Activated T-cell treated with anti-CD3 and anti-CD28 coated beads, Interleukin-2, amount 50 U/mL, for 1 hour (primary cell): Measurements from ENCODE around the gene PLS3.
"Not testable (repeated sequence)": the region's sequence is repeated elsewhere in the genome, so short reads cannot be mapped to it uniquely, and the experiment has no call there.

Experiments used
- DNase-seq: peaks from one replicate; pipeline ENCODE4 v3.0.0-alpha.2; 2020

PLS3 gene

GRCh38 chrX:115616943-115617563 lies 56.1 kb downstream of the PLS3 start:
- no peak for DNase-seq

DNA sequence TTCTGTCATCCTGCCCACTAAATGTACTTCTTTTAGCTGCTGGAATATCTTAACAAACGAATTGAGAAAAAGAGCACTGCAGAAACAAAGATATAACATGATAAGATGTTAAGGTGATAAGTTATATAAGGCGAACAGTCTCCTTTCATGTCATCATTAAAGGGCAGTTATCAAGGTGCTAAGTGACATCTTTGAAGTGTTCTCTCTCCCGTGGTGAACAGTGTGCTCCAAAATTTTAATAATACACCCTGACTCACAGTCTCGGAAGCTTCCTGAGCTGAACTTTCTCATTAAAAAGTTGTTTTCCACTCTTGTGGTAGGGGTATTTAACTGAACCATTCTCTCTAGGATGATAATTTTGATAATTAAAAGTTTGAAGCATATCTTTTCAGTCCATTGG lies 61.6 kb downstream of the PLS3 start:
- DNase-seq = no peak

DNA sequence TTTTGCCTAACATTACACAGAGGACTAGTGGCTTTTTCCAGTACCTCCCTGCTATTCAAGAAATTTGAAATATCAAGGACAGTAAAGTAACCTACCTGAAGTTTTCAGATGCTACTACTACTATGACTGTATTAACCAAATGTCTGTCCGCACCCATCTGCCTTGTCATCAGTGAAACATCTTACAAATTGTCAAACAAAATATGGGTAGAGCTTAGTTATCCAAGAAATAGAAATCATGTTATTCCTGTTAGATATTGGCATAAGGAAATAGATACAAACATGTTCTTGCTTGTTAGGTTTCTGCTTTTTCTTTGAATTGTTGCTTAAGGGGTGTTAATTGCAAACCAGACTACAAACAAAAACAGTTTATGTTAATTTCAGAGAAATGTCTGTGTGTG lies 63.9 kb downstream of the PLS3 start:
- DNase-seq = no peak

- DNase-seq = no peak
Observed at GRCh38 chrX:115625572-115626301, 64.8 kb downstream of the PLS3 start.

GRCh38 chrX:115630204-115630603 lies 69.2 kb downstream of the PLS3 start:
- no peak for DNase-seq

GRCh38 chrX:115632455-115632854 lies 71.5 kb downstream of the PLS3 start:
- DNase-seq = no peak

GRCh38 chrX:115633397-115633796 lies 72.4 kb downstream of the PLS3 start:
- DNase-seq = not testable (repeated sequence)

DNA sequence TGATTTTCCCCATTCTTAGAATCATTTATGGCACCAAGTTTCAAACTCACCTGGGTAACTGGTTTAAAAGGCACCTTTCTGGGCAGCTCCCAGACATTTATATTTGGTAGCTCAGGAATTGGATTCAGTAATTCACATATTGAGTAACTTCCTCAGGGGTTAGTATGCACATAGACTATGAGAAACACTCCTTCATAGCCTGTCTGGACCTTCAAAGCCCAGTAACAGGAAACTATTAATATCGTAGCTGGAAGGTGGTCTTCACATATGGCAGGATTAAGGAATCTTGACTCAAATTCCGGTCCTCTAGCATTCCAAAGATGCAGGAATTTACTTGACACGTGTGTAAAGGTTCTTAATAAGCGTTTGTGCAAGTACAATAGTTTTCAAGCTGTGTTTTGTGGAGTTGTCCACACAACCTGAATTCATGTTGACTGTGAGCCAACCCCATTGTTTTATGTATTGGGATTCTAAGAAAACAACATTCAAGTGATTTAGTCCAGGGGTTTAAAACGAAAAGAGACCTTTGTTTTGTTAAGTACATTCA lies 78.4 kb downstream of the PLS3 start:
- DNase-seq = no peak

- no peak for DNase-seq
Observed at GRCh38 chrX:115642311-115642710, 81.3 kb downstream of the PLS3 start.

GRCh38 chrX:115642895-115643530 lies 82.0 kb downstream of the PLS3 start:
- DNase-seq = no peak

DNA sequence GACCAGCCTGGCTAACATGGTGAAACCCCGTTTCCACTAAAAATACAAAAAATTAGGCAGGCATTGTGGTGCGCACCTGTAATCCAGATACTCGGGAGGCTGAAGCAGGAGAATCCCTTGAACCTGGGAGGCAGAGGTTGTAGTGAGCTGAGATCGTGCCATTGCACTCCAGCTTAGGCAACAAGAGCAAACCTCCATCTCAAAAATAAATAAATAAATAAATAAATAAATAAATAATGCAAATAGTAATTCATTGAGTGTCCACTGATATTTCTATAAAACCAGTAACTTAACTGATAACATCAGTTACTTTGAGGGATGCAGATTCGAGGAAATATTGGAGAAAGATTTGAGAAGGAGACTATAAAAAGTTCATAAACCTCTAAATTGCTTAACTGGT lies 83.4 kb downstream of the PLS3 start:
- DNase-seq = not testable (repeated sequence)

GRCh38 chrX:115649461-115650063 lies 88.6 kb downstream of the PLS3 start:
- DNase-seq = no peak

- no peak for DNase-seq
Observed at GRCh38 chrX:115650449-115650848, 89.5 kb downstream of the PLS3 start.

DNA sequence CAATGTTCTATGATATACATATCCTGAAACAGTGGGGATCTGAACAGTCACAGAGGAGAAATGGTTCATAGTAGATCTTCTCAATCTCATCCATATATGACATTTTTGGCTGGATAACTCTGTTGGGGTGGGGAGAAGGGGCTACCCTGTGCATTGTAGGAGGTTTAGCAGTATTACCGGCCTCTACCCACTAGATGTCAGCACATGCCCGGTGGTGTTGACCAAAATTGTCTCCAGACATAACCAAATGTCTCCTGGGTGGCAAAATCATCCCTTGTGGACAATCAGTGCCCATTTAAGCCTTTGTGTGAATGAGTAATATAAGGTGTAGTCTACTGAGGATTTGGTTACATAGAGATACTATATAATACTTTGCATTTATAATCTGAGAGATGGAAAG lies 89.9 kb downstream of the PLS3 start:
- no peak for DNase-seq

GRCh38 chrX:115652221-115652620 lies 91.2 kb downstream of the PLS3 start:
- DNase-seq = no peak

- DNase-seq = no peak
Observed at GRCh38 chrX:115665122-115665521, 104.1 kb downstream of the PLS3 start.

DNA sequence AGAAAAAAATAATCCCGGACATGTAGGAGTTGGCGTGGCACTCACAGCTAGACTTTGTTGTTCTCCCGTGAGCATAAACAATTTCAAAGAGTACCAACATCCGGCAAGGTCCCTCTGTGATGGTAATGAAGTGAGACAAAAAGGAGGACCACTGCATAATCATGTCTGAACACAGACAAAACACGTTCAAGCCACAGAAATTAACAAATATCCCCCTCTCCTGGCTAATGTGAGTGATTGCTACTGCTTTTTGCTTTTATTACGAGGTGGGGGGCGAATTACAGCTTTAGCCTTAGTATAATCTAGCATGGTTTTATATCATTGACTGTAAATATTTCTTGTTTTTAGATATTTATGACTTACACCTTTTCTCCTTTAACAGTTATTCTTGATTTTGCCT lies 118.5 kb downstream of the PLS3 start:
- no peak for DNase-seq

- no peak for DNase-seq
Observed at GRCh38 chrX:115687595-115687994, 126.6 kb downstream of the PLS3 start.

DNA sequence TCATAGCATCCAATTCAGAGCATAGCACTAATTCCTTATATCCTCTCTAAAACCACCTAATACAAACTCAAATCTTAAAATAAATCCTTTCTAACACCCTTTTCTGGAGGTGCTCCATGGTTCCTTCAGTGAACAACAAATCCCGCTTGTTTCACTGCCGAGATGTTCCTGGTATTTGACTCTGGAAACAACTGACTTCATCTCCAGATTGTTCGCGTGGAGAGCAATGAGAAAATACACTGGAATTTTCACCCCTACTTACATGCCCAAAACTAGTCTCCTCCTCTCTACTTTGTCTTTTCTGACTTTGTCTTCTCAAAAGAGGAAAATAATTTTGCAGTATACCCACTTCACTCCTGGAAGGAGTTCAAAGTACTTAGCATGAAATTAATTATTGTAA lies 129.0 kb downstream of the PLS3 start:
- no peak for DNase-seq

DNA sequence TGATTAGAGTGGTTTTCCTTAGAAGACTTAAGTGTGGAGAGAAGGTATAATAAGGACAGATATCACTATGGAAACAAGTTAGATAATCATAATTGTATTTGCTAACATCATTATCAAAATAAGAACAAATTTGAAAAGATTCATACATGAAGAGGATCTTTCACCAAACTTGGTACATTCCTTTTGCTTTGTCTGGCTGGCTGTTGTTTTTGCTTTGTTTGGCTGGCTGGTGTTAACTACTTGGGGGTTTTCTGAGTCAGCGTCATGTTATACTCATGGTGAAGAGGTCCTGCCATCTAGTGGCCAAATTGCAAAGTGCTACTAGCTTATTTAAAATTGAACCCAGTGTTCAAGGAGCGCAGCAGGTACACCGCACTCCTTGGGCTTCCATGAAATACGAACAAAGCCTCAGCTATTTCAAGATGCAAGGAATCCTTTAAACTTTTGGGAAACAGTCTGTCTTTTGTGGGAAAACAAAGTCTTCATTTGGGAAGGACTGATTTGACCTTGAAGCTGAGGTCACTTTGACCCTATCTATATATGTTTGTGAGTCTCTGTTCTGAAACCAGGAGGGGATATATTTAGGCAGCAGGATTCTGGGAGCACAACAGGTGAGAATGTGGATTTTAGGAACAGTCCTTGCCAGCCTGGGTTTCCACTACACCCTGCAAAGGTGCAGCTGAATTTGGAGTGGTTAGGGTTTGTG lies 129.7 kb downstream of the PLS3 start:
- no peak for DNase-seq

DNA sequence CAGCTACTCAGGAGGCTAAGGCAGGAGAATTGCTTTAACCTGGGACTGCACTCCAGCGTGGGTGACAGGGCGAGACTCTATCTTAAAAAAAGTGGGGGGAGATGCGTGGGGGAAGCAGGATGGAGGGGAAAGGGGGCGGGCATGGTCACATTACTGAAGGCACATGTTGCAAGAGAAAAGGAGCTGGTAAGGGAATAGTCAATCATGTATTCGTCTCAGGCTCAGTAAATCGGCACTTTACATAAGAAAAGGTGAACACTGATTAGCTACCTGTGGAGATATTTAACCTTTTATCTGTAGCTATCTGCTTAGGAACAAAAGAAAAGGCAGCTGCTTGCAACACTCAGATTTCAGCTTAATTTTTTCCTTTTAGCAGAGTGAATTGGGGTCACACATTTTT lies 132.5 kb downstream of the PLS3 start:
- DNase-seq = no peak

- DNase-seq = no peak
Observed at GRCh38 chrX:115694028-115694427, 133.1 kb downstream of the PLS3 start.

DNA sequence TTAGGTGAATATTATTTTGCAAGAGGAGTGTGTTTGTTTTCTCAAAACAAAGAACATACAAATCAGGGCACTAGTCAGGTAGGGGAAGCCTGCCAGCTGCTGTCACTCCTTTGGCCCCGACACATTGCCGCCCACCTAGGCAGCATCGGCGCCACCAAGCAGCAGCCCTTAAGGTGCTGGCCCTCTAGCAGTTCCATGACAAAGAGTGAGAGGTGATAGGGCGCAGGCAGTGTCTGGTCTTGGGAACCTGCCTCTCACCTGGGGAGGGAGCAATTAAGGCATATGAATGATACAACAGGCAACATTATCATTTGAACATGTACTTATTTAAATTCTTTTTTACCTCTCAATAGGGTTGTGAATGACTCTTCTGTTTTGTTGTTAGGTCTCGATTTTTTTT lies 135.1 kb downstream of the PLS3 start:
- DNase-seq = no peak
